Tibial nerve (tissue), 4 donors: Measurements from ENCODE around the gene PRICKLE1.

ENCODE experiments used
- CTCF ChIP-seq, 5 experiments: fragments of 200-600 bp in 3 of 5; fragments of 450-650 bp in 2 of 5; sonication (generic) in 3 of 5; IDR thresholded peaks; one replicate each; pipeline ENCODE4 v1.5.1; 2016 to 2019; ENCODE audit warnings: antibody characterized with exemption in 5 of 5, mild to moderate bottlenecking in 3 of 5, moderate library complexity in 2 of 5
- EP300 ChIP-seq, 2 donors: sonication (generic); formaldehyde crosslinking; IDR thresholded peaks; one replicate each; pipeline ENCODE4 v1.6.1; 2017; ENCODE audit warnings: antibody characterized with exemption in 2 of 2, mild to moderate bottlenecking in 1 of 2
- POLR2A ChIP-seq, 2 donors: fragments of 450-650 bp; IDR thresholded peaks; one replicate each; pipeline ENCODE4 v1.6.1; 2017; ENCODE audit warnings: antibody characterized with exemption in 2 of 2, mild to moderate bottlenecking in 2 of 2, moderate library complexity in 2 of 2

DNA sequence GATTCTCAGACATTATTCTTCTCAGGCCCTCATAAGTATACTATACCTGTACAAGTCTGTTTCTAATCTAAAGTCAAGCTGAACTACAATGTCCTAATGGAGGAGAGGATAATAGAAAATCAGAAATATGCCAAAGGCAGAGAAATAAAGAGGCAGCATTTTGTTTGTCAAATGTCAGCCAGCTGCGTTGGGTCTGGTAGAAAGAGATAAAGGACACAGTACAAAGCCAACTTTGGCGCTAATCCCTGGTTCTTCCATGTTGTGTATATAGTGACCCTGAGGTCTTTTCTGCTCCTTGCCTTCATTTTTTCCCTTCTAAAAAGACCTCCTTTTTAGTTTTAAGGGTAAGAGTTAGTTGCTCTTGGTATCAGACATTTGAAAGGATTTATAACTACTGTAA, 103.1 kb downstream of the PRICKLE1 start:
- TF ChIP-seq CTCF (IDR thresholded peaks at IDR 0.05) (no peak), EP300 (IDR thresholded peaks at IDR 0.05) (no peak), POLR2A (IDR thresholded peaks at IDR 0.05) (no peak)
